Urothelium cell line (cell line): Measurements from ENCODE around the gene LRRC4C.

Experiments used
- DNase-seq: peaks from one replicate; pipeline ENCODE4 v3.0.0; 2011; ENCODE audit warnings: low spot score, mixed read lengths
- FAIRE-seq: peaks from 2 replicates; lab custom pipeline; 2011; peaks lifted over from hg19 to GRCh38; lab: Jason Lieb, UNC

The LRRC4C gene

DNA sequence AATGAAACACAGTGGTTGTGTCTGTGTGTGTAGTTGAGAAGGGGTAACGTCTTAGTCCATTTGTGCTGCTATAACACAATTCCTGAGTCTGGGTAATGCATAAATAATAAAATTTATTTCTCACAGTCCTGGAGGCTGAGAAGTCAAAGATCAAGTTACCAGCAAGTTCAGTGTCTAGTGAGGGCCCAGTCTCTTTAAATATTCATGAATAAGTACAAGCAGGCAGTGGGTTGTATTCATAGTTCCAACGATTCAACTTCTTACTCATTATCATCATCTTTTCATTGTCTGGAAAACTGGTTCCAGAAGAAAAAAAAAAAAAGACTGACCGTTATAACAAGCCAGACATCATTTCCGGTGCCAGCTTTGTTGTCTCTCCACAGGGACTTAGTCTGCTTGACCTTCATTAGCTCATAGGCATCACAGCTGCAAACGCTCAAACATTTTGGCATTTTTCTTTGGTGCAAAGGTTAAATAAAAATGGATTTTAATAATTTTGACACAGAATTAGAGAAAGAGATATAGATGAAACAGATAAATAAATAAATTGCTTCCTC lies 1297.5 kb downstream of the LRRC4C start:
- FAIRE-seq (no peak), DNase-seq (no peak)

DNA sequence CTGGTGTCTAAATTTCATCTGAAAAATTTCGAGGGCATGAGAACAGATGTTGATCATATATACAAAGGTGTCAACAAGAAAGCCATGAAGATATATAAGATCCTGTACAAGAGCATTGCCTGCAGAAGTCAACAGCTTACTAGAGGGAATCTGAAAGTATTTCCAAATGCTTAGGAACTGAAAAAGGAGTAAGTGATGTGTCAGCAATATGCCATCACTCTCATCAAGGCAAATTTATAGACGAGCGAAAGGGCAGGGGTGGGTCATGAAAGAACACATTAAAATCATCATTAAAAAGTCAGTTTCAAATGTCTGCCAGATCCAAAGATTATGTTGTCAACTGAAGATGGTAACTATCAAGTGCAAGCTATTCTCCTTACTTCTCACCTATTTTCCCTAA lies 1299.0 kb downstream of the LRRC4C start:
- FAIRE-seq: no peak
- no peak for DNase-seq

DNA sequence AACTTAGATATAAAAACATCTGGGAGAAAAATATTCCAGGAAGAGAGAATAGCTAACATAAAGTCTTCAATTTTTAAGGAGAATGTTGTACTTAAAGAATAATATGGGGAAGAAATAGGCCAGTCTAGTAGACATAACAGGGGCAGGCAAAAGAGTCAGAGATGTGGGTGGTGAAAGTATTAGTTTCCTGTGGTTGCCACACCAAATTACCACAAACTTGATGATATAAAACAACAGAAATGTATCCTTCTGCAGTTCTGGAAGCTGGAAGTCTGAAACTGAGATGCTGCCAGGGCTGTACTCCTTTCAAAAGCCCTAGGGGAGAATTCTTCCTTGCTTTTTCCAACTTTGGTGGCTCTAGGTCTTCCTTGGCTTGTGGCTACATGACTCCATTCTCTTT lies 1309.7 kb downstream of the LRRC4C start:
- no peak for FAIRE-seq

DNA sequence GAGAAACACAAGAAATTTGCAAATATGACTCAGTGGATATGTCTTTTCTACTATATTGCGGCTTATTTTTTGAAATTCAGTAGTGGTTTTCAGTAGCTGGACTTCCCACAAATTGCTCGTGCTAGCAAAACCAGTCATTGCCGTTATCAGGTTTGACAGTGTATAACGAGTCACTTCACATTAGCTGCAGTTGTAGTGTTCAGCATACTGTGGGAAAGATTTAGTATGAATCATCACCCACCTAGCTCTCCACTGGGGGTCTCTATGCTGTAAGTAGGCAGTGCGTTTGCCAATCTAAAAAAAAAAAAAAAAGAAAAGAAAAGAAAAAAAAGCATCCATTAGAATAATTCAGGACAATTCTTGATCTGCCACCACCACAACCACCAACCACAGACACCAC lies 1318.9 kb downstream of the LRRC4C start:
- DNase-seq: no peak
- no peak for FAIRE-seq

More for the DNA sequence above, 1309.7 kb downstream of the LRRC4C start:
- DNase-seq: peak; percentile 3

DNA sequence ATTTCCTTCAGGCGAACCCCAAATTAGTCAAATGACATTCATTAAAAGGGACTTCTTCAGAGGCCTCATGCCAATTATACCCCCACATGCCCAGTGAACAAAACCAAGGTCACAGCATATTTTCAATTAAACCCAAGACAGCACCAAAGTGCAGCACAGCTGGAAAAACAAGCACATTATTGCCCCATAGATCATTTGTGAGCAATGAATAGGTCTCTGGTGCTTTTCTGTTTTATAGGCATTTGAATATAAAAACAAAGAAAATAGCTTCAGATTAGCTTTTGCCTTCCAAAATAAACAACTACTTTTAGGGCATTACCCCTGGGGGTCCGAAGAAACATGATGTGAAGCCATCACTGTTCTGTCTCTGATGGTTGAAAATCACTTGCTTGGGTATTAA lies 1319.9 kb downstream of the LRRC4C start:
- FAIRE-seq (no peak), DNase-seq (no peak)

DNA sequence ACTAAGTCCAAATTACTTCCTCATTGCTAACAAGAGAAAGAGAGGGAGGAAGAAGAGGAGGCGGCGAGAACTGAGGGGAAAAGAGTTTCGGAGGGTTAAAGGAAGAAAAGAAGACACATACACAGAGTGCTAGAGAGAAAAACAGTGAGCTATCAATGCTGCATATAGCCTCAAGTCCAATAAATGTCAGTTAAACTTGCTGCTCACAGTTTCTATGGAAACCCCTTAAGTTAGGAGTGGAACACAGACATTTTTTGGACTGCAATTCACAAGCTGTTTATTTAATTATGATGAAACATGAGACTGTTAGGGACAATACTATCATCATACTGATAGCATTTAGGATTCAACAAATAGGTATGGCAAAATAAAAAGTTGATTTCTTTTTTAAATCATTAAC lies 1320.4 kb downstream of the LRRC4C start:
- FAIRE-seq (no peak), DNase-seq (no peak)

DNA sequence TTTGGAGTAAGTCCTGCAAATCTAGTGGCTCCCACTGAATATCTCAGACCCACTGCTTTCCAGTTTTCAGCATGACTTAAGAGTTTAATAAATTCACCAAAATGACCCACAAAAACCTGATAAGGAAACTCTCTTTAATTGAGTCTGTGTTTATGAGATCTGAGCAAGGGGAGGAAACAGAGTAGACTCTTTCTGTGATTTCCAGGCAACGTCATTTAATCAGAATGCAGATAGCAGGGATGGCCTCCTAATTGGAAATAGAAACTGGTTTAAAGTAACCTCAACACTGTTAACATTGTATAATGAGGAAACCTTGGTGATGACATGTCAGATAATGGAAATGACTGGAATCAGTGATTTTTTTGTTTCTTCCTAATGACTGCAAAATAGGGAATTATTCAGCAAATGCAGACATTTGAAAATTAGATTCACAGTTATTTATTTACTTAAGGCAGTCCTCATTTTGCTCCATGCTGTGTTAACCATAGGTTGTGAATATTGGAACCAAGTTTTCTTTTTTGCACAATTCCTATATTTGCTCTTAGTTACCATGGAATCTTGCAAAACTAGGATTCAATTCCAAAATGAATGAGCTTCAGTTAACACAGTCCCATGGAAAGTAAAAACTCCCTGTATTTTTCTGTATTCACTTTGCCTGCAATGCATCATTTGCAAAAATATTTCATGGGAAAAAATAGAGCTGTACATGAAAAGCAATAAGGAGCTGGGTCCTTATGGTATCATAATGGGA lies 1324.5 kb downstream of the LRRC4C start:
- no peak for FAIRE-seq
- DNase-seq: no peak

DNA sequence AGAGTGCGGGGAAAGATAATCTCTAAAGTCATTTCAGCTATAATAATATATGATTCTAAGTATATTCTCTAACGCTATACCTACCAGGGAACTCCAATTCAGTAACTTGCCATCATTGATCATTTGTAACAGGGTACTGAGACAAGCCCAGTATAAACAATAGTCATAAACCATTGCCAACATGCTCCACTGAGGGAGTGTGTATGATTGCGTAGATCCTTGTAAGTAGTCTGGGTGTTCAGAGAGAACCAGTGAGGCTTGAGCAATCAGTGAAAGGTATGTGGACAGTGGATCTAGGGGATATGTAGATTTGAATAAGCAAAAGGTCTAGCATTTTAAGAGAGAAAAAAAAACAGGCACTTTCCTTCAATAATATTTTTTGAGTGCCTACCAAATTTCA lies 1326.0 kb downstream of the LRRC4C start:
- FAIRE-seq: no peak
- DNase-seq: no peak

DNA sequence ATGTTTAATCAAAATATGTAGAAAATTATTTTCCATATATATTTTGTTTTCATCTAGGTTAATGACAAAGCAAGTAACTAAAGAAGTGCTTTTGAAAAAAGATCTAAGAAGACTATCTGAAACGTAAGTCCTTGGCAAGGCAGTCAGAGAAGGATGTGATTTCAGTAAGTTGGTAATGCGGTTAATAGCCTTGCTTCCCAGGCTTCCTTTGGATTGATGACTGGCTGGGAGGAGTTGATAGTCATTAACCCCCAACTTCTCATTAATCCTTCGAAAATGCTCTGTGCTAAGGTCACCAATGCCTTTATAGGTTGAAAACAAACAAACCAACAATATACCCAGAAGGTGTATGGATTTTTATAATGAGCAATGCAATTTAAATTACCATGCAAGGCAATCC lies 1326.5 kb downstream of the LRRC4C start:
- no peak for DNase-seq
- no peak for FAIRE-seq

DNA sequence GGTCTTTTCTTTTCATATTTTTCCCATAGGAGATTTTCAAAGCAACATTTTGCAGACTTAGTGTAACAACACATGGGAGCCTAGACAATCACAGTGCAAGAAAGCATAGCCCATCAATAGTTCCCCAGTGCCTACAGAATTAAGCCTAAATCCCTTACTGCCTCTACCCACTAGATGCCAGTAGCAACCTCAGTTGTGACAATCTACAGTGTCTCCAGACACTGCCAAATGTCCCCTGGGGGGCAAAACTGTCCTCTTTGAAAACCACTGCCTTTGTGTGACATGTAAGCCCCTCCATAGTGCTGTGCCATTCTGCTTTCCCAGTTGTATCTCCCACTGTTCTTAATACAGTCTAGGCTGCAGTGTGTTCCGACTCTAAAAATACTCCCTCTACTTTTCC lies 1329.0 kb downstream of the LRRC4C start:
- FAIRE-seq: no peak
- DNase-seq: no peak

DNA sequence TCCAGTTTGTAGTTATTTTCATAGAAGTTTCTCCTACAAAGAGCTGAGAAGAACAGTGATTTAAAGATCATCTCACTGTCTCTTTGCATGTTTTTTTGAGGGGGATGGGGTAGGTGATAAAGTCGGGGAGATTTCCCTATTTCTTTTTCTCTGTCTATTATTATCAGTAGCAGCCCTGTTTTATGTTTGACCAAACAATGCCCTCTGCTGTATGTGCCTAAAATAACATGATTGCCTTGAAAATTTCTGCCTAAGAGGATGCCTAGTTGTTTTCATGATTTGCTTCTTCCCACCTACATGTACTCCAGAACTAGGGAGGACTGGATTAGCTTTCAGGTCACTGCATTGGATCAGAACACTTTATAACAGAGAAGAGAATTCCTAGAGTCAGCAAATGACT lies 1330.2 kb downstream of the LRRC4C start:
- peak; percentile 20 for DNase-seq
- no peak for FAIRE-seq

DNA sequence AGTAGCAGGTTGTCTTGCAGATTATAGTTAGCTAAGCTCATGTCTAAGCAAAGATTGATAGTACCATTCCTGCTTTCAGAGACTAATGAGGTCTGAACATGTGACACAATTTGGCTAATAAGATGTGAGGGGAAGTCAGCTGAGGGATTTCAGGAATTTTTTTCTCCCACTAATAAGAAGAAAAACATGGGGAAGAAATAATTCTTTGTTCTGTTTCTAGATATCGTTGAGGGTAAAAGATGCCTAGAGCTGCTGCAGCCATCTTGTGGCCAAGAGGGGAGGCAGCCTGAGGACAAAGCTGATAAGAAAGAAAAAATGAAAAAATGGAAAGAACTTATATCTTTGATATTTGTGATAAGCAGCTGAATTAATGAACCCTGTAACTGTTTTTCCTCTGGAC lies 1334.4 kb downstream of the LRRC4C start:
- DNase-seq (peak; percentile 9), FAIRE-seq (no peak)

DNA sequence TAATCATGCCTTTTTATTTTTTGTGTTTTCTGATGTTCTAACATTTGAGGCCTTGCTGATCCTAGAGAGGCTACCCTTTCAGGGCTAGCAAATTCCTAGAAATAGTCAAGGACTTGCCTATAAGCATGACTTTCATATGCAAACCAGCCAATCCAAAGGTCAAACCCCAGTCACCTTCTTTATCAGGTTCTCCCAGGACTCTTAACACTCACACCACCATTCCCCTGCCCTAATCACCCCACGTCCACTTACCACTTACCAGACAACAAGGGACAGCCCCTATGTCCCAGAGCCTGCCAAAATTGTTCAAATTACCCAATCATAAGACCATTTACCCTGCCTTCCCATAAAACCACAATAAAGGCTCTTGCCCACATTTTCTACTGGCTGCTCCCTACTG lies 1339.8 kb downstream of the LRRC4C start:
- DNase-seq (no peak), FAIRE-seq (no peak)

DNA sequence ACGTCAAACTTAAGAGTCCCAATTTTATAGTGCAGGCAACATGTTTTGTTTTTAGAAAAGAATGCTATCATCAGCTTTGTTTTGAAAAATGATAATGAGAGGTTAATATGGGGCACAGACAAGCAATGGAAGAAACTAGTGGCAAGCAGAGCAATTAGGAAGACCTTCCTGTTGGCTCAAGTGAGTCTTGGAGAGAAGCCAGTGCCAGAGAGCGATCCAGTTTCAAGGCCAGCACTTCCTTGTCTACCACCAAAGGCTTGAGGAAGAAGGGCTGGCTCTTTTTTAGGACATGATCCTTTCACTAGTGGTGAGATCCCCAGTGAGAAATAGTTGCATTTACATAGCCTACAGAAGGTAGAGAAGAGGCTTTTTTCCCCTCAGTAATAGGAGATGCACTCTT lies 1340.7 kb downstream of the LRRC4C start:
- DNase-seq (no peak), FAIRE-seq (no peak)

DNA sequence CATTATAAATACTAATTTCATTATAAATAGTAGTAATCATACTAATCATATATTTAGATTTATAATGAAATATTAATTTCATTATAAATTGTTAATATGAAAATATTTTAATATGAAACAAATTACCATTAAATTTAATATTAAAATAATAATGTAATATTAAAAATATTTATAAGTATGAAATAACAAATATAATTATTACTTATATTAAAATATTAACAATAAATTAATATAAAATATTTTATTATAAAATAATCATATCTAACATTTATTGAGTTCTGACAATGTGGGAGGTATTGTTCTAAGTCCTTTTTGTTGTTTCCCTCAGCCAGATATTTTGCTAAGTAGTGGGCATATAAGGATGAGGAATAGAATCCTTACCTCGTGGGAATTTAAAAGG lies 1341.4 kb downstream of the LRRC4C start:
- no peak for FAIRE-seq
- no peak for DNase-seq

DNA sequence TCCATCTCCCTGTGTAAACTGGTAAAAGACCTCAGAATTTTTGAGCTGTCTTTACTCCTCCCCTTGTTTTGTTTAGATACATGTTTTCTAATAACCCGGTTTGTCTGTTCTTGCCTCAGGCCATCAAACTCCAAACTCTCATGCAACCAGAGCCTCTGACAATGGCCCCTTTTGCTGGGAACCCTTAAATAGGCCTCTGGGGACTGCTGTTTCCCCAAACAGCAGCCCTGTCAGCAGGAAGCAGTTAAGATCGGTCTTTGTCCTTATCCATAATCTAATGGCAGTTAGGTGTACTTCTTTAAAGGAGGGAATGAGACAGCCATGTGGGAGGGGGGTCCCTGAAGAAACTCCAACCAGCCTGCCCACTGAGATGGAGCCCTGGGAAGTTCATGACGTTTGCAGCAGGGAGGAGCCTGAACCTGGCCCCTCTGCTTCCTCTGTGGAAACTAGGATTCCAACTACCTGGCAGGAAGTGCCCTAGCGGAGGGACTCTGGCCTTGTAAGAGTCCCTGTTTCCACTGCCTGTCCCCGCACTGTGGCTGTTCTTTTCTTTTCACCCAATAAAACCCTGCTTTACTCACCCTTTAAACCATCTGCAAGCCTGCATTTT lies 1354.4 kb downstream of the LRRC4C start:
- DNase-seq: no peak
- FAIRE-seq: no peak

DNA sequence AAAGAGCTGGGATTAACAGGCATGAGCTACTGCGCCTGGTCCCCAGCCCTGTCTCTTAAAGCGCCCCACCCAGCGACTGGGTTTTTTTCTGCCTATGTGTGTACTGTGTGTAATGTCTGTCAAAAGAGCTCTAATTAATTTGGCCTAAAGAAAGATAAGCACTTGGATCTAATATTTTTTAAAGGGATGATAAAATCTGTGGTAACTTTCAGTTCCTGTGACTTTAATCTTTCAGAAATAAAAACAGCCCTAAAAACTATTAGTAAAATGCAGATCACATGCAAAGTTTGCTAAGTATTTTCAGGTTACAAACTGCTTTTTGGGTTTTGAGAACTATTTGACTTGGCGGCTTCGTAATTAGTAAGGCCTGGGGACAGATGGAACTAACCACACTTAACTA lies 1358.7 kb downstream of the LRRC4C start:
- no peak for DNase-seq
- no peak for FAIRE-seq

DNA sequence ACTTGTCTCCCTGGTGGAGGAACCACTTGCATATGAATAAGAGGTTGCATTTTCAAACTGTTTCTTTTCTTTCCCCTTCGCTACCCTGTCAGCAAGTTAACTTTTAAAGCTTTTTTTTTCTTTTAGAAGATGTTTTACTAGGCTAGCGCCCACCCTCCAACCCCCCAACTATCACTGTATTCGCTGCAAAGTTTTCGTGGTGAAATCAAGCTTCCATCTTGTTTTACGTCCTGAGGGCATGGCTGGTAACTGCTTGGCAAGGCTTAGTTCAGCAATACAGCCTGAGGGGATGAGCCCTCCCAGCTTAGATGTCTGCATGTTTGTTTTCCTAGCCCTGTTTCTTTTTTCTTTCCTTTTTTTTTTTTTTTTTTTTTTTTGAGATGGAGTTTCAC lies 1359.3 kb downstream of the LRRC4C start:
- FAIRE-seq: no peak
- no peak for DNase-seq

DNA sequence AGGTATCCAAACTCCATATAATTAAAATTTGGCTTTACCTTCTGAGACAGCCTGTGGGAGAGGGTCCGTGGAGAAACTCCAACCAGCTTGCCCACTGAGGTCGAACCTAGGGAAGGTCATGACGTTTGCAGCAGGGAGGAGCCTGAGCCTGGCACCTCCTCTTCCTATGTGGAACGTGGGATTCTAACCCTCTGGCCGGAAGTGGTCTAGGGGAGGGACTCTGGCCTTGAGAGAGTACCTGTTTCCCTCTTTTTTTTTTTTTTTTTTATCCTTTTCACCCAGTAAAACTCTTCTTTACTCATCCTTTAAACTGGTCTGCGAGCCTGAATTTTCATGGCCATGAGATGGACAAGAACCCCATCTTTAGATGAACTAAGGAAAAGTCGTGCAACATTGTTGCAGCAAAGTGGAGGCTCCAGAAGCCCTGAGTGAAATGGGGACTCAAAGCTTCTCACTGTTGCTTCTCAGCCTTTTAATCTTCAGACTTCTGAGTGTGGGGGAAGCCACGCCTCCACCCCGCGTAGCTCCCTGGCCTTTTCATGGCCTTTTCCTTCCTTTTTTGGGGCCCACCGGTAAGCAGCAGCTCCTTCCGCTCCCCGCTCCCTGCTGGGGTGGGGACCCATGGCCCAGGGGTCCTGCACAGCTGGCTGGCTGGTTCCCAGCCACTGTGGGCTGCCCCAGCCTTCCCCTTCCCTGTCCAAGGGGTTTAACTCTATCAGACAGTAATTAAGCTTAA lies 1359.9 kb downstream of the LRRC4C start:
- no peak for DNase-seq
- FAIRE-seq: no peak

DNA sequence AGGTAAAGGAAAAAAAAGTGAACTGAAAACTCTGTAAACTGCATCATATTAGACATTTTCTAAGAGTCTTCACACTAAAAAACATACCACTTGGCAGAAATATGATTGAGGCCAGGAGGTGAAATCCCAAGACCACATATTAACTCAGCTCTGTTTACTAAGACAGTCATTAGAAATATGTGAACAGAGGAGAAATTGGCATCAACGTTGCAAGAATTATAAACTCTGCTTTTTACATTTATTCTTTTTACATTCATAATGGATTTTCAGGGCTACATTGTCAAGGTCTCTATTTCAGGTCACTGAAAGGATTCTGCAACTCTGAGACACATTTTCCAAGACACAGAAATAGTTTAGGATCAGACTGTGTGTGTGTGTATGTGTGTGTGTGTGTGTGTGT lies 1364.0 kb downstream of the LRRC4C start:
- DNase-seq (no peak), FAIRE-seq (no peak)

DNA sequence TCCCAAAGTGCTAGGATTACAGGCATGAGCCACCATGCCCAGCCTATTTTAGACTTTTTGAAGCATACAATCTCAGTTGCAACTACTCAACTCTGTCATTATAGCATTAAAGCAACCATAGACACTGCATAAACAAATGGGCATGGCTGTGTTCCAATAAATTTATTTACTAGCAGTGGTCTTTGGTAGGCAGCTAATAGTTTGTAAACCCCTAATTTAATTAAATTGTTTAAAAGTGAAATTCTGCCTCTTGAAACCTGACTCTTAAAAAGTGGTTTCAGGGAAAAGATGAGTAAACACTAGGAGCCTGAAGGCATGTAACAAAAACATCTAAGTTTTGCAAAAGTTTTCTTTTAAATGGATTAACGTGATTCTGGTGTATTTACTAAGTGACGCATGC lies 1364.5 kb downstream of the LRRC4C start:
- DNase-seq: no peak

DNA sequence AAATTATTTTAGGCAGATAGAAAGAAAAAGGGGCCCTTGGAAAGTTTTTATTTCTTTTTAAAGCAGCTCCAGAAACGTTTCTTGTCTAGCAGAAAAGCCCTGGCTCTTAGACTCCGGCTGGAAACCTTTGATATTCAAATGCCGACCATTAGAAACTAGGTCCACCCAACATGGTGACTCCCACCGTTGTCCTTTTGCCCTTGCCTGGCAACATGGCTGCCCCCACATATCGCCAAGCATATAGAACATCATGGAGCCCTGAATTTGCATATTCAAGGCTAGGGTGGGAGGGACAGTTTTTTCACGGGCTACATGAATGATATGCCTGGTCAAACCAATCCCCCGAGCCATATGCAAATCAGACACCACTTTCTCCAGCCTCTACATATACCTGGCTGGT lies 1379.0 kb downstream of the LRRC4C start:
- DNase-seq (no peak), FAIRE-seq (no peak)

More for the DNA sequence above, 1364.5 kb downstream of the LRRC4C start:
- no peak for FAIRE-seq
